ENCODE measurements around the gene NDUFC2.

DNA sequence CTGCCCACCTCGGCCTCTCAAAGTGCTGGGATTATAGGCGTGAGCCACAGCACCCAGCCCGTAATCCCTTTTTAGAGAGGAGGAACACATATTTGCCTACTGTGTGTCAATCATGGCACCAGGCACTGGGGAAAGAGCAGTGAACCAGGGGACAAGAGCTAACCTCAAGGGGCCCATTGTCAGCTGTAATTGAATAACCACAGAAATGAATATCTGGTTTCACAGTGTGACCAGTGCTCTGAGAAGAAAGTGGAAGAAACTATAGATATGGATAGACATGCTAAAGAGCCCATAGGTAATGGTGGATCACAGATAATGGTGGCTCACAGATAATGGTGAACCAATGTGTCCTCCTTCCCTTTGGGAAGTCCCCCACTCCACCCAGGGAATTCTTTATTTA, 48.0 kb downstream of the NDUFC2 start:
- TF ChIP-seq, protein P1, sequence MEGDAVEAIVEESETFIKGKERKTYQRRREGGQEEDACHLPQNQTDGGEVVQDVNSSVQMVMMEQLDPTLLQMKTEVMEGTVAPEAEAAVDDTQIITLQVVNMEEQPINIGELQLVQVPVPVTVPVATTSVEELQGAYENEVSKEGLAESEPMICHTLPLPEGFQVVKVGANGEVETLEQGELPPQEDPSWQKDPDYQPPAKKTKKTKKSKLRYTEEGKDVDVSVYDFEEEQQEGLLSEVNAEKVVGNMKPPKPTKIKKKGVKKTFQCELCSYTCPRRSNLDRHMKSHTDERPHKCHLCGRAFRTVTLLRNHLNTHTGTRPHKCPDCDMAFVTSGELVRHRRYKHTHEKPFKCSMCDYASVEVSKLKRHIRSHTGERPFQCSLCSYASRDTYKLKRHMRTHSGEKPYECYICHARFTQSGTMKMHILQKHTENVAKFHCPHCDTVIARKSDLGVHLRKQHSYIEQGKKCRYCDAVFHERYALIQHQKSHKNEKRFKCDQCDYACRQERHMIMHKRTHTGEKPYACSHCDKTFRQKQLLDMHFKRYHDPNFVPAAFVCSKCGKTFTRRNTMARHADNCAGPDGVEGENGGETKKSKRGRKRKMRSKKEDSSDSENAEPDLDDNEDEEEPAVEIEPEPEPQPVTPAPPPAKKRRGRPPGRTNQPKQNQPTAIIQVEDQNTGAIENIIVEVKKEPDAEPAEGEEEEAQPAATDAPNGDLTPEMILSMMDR (IDR thresholded peaks at IDR 0.05; ENCODE audit: extremely low read depth in 1 of 2, insufficient read depth in 1 of 2, low read depth in 1 of 2, low read length in 2 of 2): no peak
- TF ChIP-seq, protein P2, sequence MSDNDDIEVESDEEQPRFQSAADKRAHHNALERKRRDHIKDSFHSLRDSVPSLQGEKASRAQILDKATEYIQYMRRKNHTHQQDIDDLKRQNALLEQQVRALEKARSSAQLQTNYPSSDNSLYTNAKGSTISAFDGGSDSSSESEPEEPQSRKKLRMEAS (IDR thresholded peaks at IDR 0.05; ENCODE audit: insufficient read depth, insufficient read length): no peak
- TF ChIP-seq EZH2 (IDR thresholded peaks at IDR 0.05; ENCODE audit: borderline replicate concordance, low read depth, low read length, severe bottlenecking): no peak
- TF ChIP-seq POLR2A (IDR thresholded peaks at IDR 0.05; ENCODE audit: low read depth, low read length): no peak
- TF ChIP-seq POLR2AphosphoS5 (IDR thresholded peaks at IDR 0.05; ENCODE audit: insufficient read depth, low read depth, low read length): no peak

Data from endothelial cell of umbilical vein (primary cell).